Measurements from ENCODE around the gene CRMP1.
"Not testable (repeated sequence)": the region's sequence is repeated elsewhere in the genome, so short reads cannot be mapped to it uniquely, and the experiment has no call there.

GRCh38 chr4:5856362-5856761 lies 36.5 kb downstream of the CRMP1 start:
- not testable (repeated sequence) for TF ChIP-seq CTCF (optimal IDR thresholded peaks at IDR 0.05 in 1 of 3, IDR thresholded peaks at IDR 0.05 in 1 of 3, conservative IDR thresholded peaks at IDR 0.05 in 1 of 3; ENCODE audit: extremely low read depth in 1 of 3, insufficient read depth in 2 of 3, low read length in 3 of 3); EZH2 (IDR thresholded peaks at IDR 0.05; ENCODE audit: low read length)

Data from keratinocyte (primary cell).